GM06990 (cell line): ENCODE measurements around the gene UBE2E1.
"Not testable (repeated sequence)": the region's sequence is repeated elsewhere in the genome, so short reads cannot be mapped to it uniquely, and the experiment has no call there.

Experiments used
- DNase-seq: peaks from one replicate; pipeline ENCODE4 v3.0.0-alpha.2; 2011; ENCODE audit not compliant: insufficient read length; ENCODE audit errors: extremely low read depth
- H3K27me3 ChIP-seq: replicated peaks from 2 replicates; pipeline ENCODE4 v1.6.0; 2011; ENCODE audit warnings: low read length; ENCODE audit not compliant: control insufficient read depth, insufficient read depth
- H3K36me3 ChIP-seq: 2 replicates; pipeline ENCODE4 v1.5.1; 2011; ENCODE audit warnings: low read length; ENCODE audit not compliant: control insufficient read depth, insufficient read depth
- H3K4me3 ChIP-seq: replicated peaks from 2 replicates; pipeline ENCODE4 v1.5.1; 2011; ENCODE audit warnings: low read depth, mild to moderate bottlenecking, control low read depth, low read length
- TF ChIP-seq, protein P1 (sequence below): IDR thresholded peaks from 2 replicates; pipeline ENCODE4 v1.5.1; 2011; ENCODE audit warnings: low read length, control low read depth, mild to moderate bottlenecking, inconsistent platforms; ENCODE audit not compliant: insufficient read depth, poor library complexity, severe bottlenecking

Gene UBE2E1

DNA sequence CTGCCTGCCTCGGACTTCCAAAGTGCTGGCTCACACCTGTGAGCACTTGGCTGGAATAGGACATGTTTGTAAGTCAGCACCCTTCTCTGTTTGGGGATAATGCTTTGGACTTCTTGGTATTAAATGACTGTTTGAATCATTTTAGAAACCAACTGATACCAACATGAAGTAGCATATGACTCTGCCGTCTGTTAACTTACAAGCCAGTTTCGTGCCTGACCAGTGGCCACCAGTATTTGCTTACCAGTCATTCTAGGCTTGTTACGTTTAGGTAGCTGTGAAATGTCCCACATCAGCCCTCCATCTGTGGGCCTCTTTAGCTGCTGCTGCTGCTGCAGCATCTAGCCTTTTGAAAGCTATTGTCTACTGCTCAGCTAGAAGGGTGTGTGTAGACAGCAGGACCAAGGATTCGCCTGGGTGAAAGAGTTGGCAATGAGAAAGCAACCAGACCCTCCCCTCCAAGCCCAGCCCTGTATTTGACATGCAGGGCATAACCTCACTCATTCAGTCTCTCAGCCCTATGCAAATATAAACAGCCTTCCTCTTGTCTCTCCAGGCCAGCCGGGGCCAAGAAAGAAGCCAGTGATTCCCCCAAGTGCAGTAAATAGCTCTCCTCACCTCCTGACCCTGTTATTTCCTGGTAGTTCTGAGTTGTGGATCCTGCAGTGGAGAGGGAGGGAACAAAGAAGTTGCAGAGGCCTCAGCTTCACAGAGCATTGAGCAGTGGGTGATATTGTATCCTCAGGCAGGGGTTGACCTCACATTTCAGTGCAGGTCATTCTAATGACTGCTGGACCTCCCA is 60.0 kb downstream of the UBE2E1 start:
- peaks cover 2% of the 10 kb centered on the region for H3K36me3 ChIP-seq
- H3K4me3 ChIP-seq, result peak overlapping the region; percentile 10; the same call in 1 of the 2 replicates
- TF ChIP-seq, protein P1, sequence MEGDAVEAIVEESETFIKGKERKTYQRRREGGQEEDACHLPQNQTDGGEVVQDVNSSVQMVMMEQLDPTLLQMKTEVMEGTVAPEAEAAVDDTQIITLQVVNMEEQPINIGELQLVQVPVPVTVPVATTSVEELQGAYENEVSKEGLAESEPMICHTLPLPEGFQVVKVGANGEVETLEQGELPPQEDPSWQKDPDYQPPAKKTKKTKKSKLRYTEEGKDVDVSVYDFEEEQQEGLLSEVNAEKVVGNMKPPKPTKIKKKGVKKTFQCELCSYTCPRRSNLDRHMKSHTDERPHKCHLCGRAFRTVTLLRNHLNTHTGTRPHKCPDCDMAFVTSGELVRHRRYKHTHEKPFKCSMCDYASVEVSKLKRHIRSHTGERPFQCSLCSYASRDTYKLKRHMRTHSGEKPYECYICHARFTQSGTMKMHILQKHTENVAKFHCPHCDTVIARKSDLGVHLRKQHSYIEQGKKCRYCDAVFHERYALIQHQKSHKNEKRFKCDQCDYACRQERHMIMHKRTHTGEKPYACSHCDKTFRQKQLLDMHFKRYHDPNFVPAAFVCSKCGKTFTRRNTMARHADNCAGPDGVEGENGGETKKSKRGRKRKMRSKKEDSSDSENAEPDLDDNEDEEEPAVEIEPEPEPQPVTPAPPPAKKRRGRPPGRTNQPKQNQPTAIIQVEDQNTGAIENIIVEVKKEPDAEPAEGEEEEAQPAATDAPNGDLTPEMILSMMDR, result no peak
- no peaks in the 10 kb centered on the region for H3K27me3 ChIP-seq
- peak; percentile 41 for DNase-seq

DNA sequence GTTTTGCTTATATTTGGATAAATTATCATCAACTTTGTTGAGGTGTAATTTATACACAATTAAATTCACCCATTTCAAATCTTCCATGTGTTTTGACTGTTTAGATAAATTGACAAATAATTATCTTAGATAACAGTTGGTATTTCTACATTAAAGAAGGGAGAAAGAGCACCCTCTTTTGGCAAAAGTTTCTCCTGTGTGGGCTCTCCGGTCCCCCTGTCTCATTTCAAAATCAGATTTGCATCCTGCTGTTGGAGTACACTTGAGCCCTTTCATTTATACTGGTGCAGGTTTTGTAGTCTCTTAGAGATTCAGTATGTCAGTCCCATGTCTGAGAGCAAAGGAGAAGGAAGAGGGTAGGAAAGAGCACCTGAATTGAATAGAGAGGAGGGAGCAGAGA is 61.6 kb downstream of the UBE2E1 start:
- Histone ChIP-seq H3K27me3 (no peaks in the 10 kb centered on the region), H3K36me3 (no peaks in the 10 kb centered on the region; the same call in 1 of the 2 replicates), H3K4me3 (no peak overlapping the region)
- DNase-seq, result no peak
- TF ChIP-seq, protein P1, result peak; percentile 27

- H3K36me3 ChIP-seq, result no peaks in the 10 kb centered on the region; the same call in 1 of the 2 replicates
- no peak overlapping the region for H3K4me3 ChIP-seq
- H3K27me3 ChIP-seq, result no peaks in the 10 kb centered on the region
- no peak for DNase-seq
- TF ChIP-seq, protein P1, result no peak
Observed at GRCh38 chr3:23867838-23868237, 62.1 kb downstream of the UBE2E1 start.

- Histone ChIP-seq H3K4me3 (no peak overlapping the region), H3K36me3 (no peaks in the 10 kb centered on the region; the same call in 1 of the 2 replicates), H3K27me3 (no peaks in the 10 kb centered on the region)
- TF ChIP-seq, protein P1, result no peak
- no peak for DNase-seq
Observed at GRCh38 chr3:23869977-23870662, 64.4 kb downstream of the UBE2E1 start.

DNA sequence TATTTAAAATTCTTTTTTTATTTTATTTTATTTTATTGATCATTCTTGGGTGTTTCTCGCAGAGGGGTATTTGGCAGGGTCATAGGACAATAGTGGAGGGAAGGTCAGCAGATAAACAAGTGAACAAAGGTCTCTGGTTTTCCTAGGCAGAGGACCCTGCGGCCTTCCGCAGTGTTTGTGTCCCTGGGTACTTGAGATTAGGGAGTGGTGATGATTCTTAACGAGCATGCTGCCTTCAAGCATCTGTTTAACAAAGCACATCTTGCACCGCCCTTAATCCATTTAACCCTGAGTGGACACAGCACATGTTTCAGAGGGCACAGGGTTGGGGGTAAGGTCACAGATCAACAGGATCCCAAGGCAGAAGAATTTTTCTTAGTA is 64.9 kb downstream of the UBE2E1 start:
- DNase-seq, H3K36me3 ChIP-seq, H3K4me3 ChIP-seq, H3K27me3 ChIP-seq: not testable (repeated sequence)

GRCh38 chr3:23871361-23871760 is 65.6 kb downstream of the UBE2E1 start:
- not testable (repeated sequence) for H3K27me3 ChIP-seq, H3K4me3 ChIP-seq, DNase-seq, H3K36me3 ChIP-seq
